Measurements from ENCODE around the gene CMTM3. TPM values are rescaled to one million over a fixed set of nuclear protein-coding genes. Genes with fewer than 3 reads are reported as not detected.

CMTM3 gene
- total and polyA plus RNA-seq, 2 of the 4 experiments (the other 2 are of a cell fraction): 4.5 to 35.5 TPM

DNA sequence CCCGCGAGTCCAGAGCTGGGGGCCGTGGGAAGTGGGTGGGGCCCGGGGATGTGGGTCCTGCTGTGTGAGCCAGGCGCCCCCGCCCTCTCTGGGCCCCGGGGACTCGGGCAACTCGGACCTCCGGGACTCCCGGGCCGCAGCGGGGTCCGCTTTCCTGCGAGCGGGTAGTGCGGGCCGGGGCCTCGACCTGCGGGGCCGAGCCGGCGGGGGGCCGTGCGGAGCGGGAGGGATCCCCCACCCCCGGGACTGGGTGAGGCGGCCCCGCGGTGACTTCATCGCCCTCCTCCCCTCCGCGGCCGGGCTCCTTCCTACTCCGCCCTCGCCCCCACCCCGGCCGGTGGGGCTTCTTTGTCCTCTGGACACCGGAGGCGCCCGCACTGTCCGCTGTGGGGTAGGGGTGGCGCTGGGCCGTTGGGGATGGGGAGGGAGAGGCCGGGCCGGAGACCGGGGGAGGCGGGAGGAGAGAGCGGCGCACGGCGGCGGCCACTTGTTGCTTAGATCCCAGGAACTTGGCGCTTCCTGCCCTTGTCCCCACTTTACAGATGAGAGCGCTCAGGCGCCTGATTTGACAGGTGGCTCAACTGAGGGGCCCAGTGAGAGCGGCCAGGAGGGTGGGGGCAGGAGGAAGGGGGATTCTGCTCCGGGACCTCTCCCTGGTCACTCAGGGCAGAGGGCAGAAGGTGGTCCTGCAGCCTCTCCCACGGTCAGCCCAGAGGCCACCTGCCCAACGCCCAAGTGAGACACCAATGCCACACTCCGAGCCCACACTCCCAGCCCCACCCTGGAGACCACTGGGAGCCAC, 874 bp downstream of the CMTM3 start (continued):
- TF ChIP-seq MXI1 (IDR thresholded peaks at IDR 0.05; ENCODE audit: borderline replicate concordance, low read depth, low read length) (no peak), RFX5 (IDR thresholded peaks at IDR 0.05; ENCODE audit: low read depth, low read length) (no peak)

DNA sequence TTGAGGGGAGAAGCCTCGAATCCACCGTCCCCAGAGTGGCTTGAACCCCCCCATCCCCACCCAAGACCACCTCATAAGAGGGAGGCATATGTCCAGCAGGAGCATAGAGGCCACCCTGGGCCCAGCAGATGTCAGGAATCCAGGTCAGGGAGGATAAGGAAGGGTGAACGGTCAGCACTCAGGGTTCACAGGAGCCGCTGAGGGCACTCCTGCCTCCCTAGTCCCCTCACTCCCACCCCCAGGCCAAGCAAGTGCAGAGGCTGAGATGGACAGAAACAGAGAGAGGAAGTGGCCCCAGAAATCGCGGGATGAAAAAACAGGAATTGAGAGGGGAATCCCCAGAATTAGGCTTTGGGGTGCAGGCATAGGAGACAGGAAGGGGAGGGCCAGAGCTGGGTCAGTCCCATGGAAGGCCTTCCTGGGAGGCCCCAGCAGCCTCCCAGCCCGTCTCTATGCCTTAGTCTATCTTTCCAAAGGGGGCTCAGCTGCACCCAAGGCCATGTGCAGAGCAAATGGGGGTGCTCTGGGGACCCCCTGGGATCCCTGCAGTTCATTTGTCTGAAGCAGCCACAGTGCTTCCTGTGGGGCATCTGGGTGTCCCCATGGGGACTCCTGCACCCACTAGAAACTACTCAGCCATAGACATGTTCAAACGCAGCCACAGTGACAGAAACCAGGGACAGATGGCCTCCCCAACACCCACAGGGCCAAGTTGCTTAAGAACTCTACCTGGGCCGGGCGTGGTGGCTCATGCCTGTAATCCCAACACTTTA, 1.7 kb downstream of the CMTM3 start:
- H3K4me1 ChIP-seq (ENCODE audit: control insufficient read depth, insufficient read depth, low read length): peaks cover 21% of the 10 kb centered on the region
- H3K36me3 ChIP-seq (ENCODE audit: control insufficient read depth, insufficient read depth, low read length): peaks cover 23% of the 10 kb centered on the region
- peak overlapping the region; percentile 88 for H2AFZ ChIP-seq (replicated peaks; ENCODE audit: low read length, poor library complexity)
- H3K9me1 ChIP-seq (ENCODE audit: insufficient read depth, low read length): peaks cover 10% of the 10 kb centered on the region
- H3K79me1 ChIP-seq (ENCODE audit: low read depth in 1 of 2, low read length in 2 of 2): peaks cover 16 to 59% of the 10 kb centered on the region in 2 experiments
- H4K91ac ChIP-seq (ENCODE audit: insufficient read depth, low read depth, low read length): peak overlapping the region; percentile 84
- H3K18ac ChIP-seq (ENCODE audit: low read depth, low read length): 0 out of 2 replicates have a peak overlapping the region, but pooled peaks have one; percentile 5
- H4K5ac ChIP-seq (ENCODE audit: low read depth, low read length): peak overlapping the region; percentile 56; the same call in 1 of the 2 replicates
- in situ Hi-C loops (cut with MboI; ENCODE audit: low sequenced_read_pairs): no loop called here
- TF ChIP-seq CEBPB (IDR thresholded peaks at IDR 0.05; ENCODE audit: low read depth, low read length) (no peak), FOS (IDR thresholded peaks at IDR 0.05; ENCODE audit: low read depth, low read length) (no peak), RFX5 (IDR thresholded peaks at IDR 0.05; ENCODE audit: low read depth, low read length) (no peak), SMC3 (IDR thresholded peaks at IDR 0.05; ENCODE audit: low read depth, low read length) (no peak), MAFK (IDR thresholded peaks at IDR 0.05; ENCODE audit: low read depth, low read length) (no peak), NFE2L2 (IDR thresholded peaks at IDR 0.05; ENCODE audit: low read depth, low read length) (no peak)
- H3K9me3 ChIP-seq (ENCODE audit: control insufficient read depth, insufficient read depth, low read length): peaks cover 4% of the 10 kb centered on the region; the same call in 1 of the 2 replicates
- no peak overlapping the region for H2BK15ac ChIP-seq (ENCODE audit: low read depth, low read length)
- H3K4me3 ChIP-seq (ENCODE audit: insufficient read depth, low read depth, low read length): peak overlapping the region; percentile 74
- peak overlapping the region; percentile 89 for H3K4ac ChIP-seq (ENCODE audit: low read depth, low read length)
- H3K56ac ChIP-seq (ENCODE audit: extremely low read depth, insufficient read depth, low read length): no peak overlapping the region
- H2BK20ac ChIP-seq (ENCODE audit: low read depth, low read length): no peak overlapping the region
- peak overlapping the region; percentile 93 for H2AK5ac ChIP-seq (ENCODE audit: low read depth, low read length)
- ATAC-seq (ENCODE audit: low read depth) (no peak), DNase-seq (no peak)
- H2BK120ac ChIP-seq (ENCODE audit: low read depth, low read length): 0 out of 2 replicates have a peak overlapping the region, but pooled peaks have one; percentile 18
- intact Hi-C loops (cut with micrococcal nuclease): loop anchor here (2.0 to 5.0 kb wide), 3 partner anchors 53 to 136 kb away; partner anchors contain the start of gene CKLF
- POLR2A ChIA-PET (ENCODE audit: unreplicated experiment): no interaction called here
- CTCF ChIA-PET: no interaction called here
- peak overlapping the region; percentile 81 for H3K4me2 ChIP-seq (ENCODE audit: low read depth, low read length)
- H3K23ac ChIP-seq (ENCODE audit: low read depth, low read length): peak overlapping the region; percentile 58
- H3K27me3 ChIP-seq (ENCODE audit: control insufficient read depth, insufficient read depth, low read length): no peaks in the 10 kb centered on the region
- H2AK9ac ChIP-seq (replicated peaks; ENCODE audit: low read depth, low read length, poor library complexity): peak overlapping the region; percentile 94
- no CpG with 5 or more reads among the region's 10 CpGs for WGBS, 2 experiments (ENCODE audit: extremely low coverage in 2 of 2, insufficient read length in 1 of 2)
- H3K14ac ChIP-seq (replicated peaks; ENCODE audit: low read depth, low read length): peak overlapping the region; percentile 48
- BruUV-seq (replicated peaks): no TSS peak
- peak overlapping the region; percentile 2 for H2BK5ac ChIP-seq (ENCODE audit: low read depth, low read length, poor library complexity, severe bottlenecking)
- H4K20me1 ChIP-seq (ENCODE audit: insufficient read depth, low read length): peaks cover 17% of the 10 kb centered on the region
- dilution Hi-C loops (cut with HindIII; ENCODE audit: low sequenced_read_pairs, unreplicated experiment): no loop called here
- H3K9ac ChIP-seq (ENCODE audit: low read depth, low read length): peak overlapping the region; percentile 58
- H4K8ac ChIP-seq (ENCODE audit: low read depth in 2 of 2, low read length in 2 of 2): peak overlapping the region; percentile 34 to 57; a peak in 1 of 4 replicates
- H3K27ac ChIP-seq (ENCODE audit: insufficient read depth, low read length): peak overlapping the region; percentile 76; the same call in 1 of the 2 replicates
